ENCODE data around the gene CEP70.

DNA sequence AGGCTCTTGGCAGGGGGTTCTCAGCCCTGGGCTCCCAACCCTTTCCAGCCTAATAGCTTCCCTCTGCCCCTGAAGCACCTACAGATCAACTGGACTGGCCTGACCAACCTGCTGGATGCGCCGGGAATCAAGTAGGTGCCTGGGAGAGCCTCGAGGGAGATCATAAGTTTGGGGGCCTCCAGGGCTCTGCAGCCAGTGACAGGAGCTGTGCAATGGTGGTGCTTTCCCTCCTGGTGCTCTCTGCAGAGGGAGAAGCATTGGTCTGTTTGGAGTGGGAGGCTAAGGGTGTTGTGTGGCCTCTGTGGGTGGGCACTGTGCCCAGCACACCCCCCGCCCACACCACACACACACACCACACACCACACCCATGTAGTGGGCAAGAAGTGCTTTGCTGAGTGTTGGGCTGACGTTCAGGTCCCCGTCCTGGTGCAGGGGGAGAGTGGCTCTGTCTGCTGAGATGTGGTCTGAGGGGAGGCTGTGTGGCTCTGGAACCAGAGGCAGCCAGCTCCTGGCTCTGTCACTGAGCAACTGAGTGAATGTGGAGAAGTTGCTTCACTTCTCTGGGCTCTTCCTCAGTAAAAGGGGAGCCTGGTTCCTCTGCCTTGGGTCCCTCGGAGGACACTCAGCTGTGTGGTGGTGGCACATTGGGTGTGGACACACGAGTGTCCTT is 133.4 kb downstream of the CEP70 start:
- TF ChIP-seq, protein P1, sequence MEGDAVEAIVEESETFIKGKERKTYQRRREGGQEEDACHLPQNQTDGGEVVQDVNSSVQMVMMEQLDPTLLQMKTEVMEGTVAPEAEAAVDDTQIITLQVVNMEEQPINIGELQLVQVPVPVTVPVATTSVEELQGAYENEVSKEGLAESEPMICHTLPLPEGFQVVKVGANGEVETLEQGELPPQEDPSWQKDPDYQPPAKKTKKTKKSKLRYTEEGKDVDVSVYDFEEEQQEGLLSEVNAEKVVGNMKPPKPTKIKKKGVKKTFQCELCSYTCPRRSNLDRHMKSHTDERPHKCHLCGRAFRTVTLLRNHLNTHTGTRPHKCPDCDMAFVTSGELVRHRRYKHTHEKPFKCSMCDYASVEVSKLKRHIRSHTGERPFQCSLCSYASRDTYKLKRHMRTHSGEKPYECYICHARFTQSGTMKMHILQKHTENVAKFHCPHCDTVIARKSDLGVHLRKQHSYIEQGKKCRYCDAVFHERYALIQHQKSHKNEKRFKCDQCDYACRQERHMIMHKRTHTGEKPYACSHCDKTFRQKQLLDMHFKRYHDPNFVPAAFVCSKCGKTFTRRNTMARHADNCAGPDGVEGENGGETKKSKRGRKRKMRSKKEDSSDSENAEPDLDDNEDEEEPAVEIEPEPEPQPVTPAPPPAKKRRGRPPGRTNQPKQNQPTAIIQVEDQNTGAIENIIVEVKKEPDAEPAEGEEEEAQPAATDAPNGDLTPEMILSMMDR (IDR thresholded peaks at IDR 0.05; ENCODE audit: insufficient read depth, low read depth, low read length), result no peak
- no peak for TF ChIP-seq EZH2 (IDR thresholded peaks at IDR 0.05; ENCODE audit: insufficient read depth, low read length)
